BLaER1 treated with 17β-estradiol and CSF1 and Interleukin-3, amounts not matched to agents 10 nM and 100 nM (cell line): ENCODE measurements around the gene MAP3K14.

Experiments used
- H3K27ac ChIP-seq, 11 experiments: shearing (Covaris generic); formaldehyde crosslinking; 2 replicates each; pipeline ENCODE4 v1.8.1; 2022
- H3K27me3 ChIP-seq, 11 experiments: shearing (Covaris generic); formaldehyde crosslinking; 2 replicates each; pipeline ENCODE4 v1.8.1; 2022
- H3K36me3 ChIP-seq, 11 experiments: shearing (Covaris generic); formaldehyde crosslinking; 2 replicates each; pipeline ENCODE4 v1.8.1; 2022
- H3K4me1 ChIP-seq, 10 experiments: shearing (Covaris generic); formaldehyde crosslinking; 2 replicates each; pipeline ENCODE4 v1.8.1; 2022
- H3K4me2 ChIP-seq, 11 experiments: shearing (Covaris generic); formaldehyde crosslinking; 2 replicates each; pipeline ENCODE4 v1.8.1; 2022
- H3K4me3 ChIP-seq, 10 experiments: shearing (Covaris generic); formaldehyde crosslinking; 2 replicates each; pipeline ENCODE4 v1.8.1; 2022
- H3K9ac ChIP-seq, 11 experiments: shearing (Covaris generic); formaldehyde crosslinking; 2 replicates each; pipeline ENCODE4 v1.8.1; 2022
- H3K9me3 ChIP-seq, 11 experiments: shearing (Covaris generic); formaldehyde crosslinking; replicated peaks in 1 of 11; 2 replicates each; pipeline ENCODE4 v1.8.1; 2022
- H4K20me1 ChIP-seq, 11 experiments: shearing (Covaris generic); formaldehyde crosslinking; 2 replicates each; pipeline ENCODE4 v1.8.1; 2022
- Cebpa-rat ChIP-seq, 11 experiments: shearing (Covaris generic); IDR thresholded peaks; 2 replicates each; pipeline ENCODE4 v1.8.1; 2022

The MAP3K14 gene

DNA sequence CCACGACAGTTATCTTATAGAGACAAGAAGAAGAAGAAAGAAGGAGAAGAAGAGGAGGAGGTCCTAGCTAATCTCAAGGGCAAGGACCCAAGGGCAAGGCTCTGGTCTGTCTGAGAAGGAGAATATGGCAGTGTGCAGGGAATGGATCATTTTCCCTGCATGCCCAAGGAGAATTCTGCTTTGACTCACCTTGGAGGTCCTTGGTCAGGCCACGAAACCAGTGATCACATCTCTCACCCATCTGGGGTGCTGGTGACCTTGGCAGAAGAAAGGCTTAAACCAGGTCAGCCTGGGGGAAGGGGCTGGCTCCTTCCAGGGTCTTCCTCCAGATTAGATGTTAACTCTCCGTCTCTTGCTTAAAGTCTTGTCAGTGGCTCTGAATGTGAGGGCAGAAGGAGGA lies 96.7 kb downstream of the MAP3K14 start:
- H3K9ac ChIP-seq: peak overlapping the region; percentile 90 to 99 (median 97)
- no peaks in the 10 kb centered on the region for H3K9me3 ChIP-seq
- H3K36me3 ChIP-seq: peaks cover 0 to 74% (median 37%) of the 10 kb centered on the region in 11 experiments; a peak in 17 of 22 replicates
- H3K4me2 ChIP-seq: peak overlapping the region; percentile 96 to 100 (median 99)
- peaks cover 47 to 65% (median 56%) of the 10 kb centered on the region in 10 experiments for H3K4me1 ChIP-seq
- H3K27me3 ChIP-seq: no peaks in the 10 kb centered on the region
- TF ChIP-seq Cebpa-rat (IDR thresholded peaks at IDR 0.05): no peak
- H3K4me3 ChIP-seq: peak overlapping the region in 9 of 10 experiments; percentile 93 to 100 (median 98); a peak in 17 of 20 replicates
- peaks cover 0 to 54% (median 12%) of the 10 kb centered on the region in 11 experiments; a peak in 10 of 22 replicates for H4K20me1 ChIP-seq
- peak overlapping the region in 10 of 11 experiments; percentile 31 to 100 (median 99); a peak in 17 of 22 replicates for H3K27ac ChIP-seq

GRCh38 chr17:45218895-45219661 lies 97.7 kb downstream of the MAP3K14 start:
- TF ChIP-seq Cebpa-rat (IDR thresholded peaks at IDR 0.05): no peak
- Histone ChIP-seq H3K4me1 (peaks cover 37 to 55% (median 46%) of the 10 kb centered on the region in 10 experiments), H4K20me1 (peaks cover 0 to 64% (median 12%) of the 10 kb centered on the region in 11 experiments; a peak in 11 of 22 replicates), H3K9me3 (no peaks in the 10 kb centered on the region), H3K36me3 (peaks cover 0 to 74% (median 45%) of the 10 kb centered on the region in 11 experiments; a peak in 17 of 22 replicates), H3K27ac (peak overlapping the region in 8 of 11 experiments; percentile 8 to 100 (median 76); a peak in 16 of 22 replicates), H3K9ac (peak overlapping the region in 10 of 11 experiments; percentile 26 to 99 (median 96); a peak in 17 of 22 replicates), H3K4me2 (peak overlapping the region; percentile 96 to 100 (median 99)), H3K27me3 (no peaks in the 10 kb centered on the region), H3K4me3 (peak overlapping the region in 8 of 10 experiments; percentile 93 to 100 (median 98); a peak in 16 of 20 replicates)
